ENCODE measurements around the gene PML. TPM values are rescaled to one million over a fixed set of nuclear protein-coding genes. Genes with fewer than 3 reads are reported as not detected.

PML gene
- total RNA-seq, 1 experiment from 2014 or later = 24.6 TPM

DNA sequence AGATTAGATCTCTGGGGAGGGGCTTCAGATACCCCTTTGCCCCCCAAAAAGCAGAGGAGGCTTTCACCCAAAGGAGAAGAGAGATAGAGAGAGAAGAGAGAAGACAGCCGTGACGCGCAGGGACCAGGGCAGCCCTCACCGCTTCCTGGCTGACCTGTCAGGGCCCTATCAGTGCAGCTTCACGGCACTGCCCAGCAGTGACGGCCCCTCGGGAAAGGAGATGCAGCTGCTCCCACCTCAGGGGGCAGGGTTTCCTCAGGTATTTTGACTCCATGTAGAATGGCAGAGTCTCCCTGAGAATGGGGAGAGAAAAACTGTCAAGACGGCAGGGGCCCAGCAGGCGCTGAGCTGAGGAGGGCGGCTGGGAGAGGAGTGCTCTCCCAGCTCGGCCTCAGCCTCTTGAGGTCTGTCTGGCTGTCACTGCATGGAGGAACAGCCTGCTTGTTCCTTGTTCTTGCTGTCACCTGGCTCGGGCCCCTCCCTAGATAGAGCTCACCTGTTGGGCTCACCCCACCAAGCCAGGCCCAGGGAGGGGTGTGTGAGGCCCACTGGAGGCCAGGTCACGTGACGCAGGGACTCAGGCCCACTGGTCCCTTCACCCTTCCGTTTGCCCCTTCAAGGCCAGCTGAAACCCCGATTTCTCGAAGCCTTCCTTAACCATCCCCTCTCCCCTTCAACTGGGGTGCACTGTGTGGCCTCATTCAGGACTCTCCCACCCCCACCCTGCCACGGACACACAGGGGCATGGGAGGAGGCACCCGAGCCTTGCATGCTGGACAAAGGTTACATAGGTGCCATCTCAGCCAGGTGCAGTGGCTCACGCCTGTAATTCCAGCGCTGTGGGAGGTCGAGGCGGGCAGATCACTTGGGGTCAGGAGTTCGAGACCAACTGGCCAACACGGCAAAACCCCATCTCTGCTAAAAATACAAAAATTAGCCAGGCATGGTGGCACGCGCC is 40.0 kb upstream of the PML start:
- Histone ChIP-seq H3K14ac (ENCODE audit: insufficient read depth, low read length) (no peak overlapping the region; the same call in 1 of the 2 replicates), H4K20me1 (ENCODE audit: control insufficient read depth, insufficient read depth, insufficient read length) (no peaks in the 10 kb centered on the region), H2BK12ac (ENCODE audit: insufficient read length, low read depth, low read length) (no peak overlapping the region), H3K79me1 (ENCODE audit: insufficient read depth, low read depth, low read length, poor library complexity, severe bottlenecking) (no peaks in the 10 kb centered on the region), H2AK5ac (ENCODE audit: insufficient read length, low read length) (no peak overlapping the region), H3K56ac (ENCODE audit: insufficient read length, low read depth, low read length) (no peak overlapping the region), H3K27ac (ENCODE audit: insufficient read length, low read depth, low read length) (no peak overlapping the region), H2BK5ac (ENCODE audit: insufficient read length, low read length) (no peak overlapping the region), H3K27me3 (ENCODE audit: insufficient read depth, low read length) (no peaks in the 10 kb centered on the region), H2BK15ac (ENCODE audit: low read depth, low read length) (no peak overlapping the region), H4K5ac (ENCODE audit: insufficient read length, low read depth, low read length) (no peak overlapping the region), H2AFZ (ENCODE audit: low read length) (no peak overlapping the region), H2BK120ac (ENCODE audit: low read depth, low read length, poor library complexity, severe bottlenecking) (no peak overlapping the region), H4K91ac (ENCODE audit: insufficient read length, low read depth, low read length) (no peak overlapping the region), H3K9ac (ENCODE audit: extremely low read depth, insufficient read length, low read length) (no peak overlapping the region), H4K8ac (replicated peaks; ENCODE audit: insufficient read length, low read depth, low read length) (no peak overlapping the region), H3K4me2 (ENCODE audit: insufficient read depth, insufficient read length, low read length) (no peak overlapping the region), H3T11ph (ENCODE audit: low read length) (no peak overlapping the region), H3K23me2 (ENCODE audit: insufficient read length, low read depth, low read length, poor library complexity, severe bottlenecking) (no peaks in the 10 kb centered on the region), H3K79me2 (ENCODE audit: insufficient read depth, low read length) (no peaks in the 10 kb centered on the region), H3K4ac (ENCODE audit: low read depth, low read length) (no peak overlapping the region), H2BK20ac (ENCODE audit: low read depth, low read length, poor library complexity, severe bottlenecking) (no peak overlapping the region), H3K4me1 (ENCODE audit: insufficient read depth, low read length) (no peaks in the 10 kb centered on the region), H3K18ac (ENCODE audit: insufficient read length, low read depth, low read length) (no peak overlapping the region), H3K23ac (ENCODE audit: insufficient read length, low read depth, low read length) (no peak overlapping the region), H3K9me3 (ENCODE audit: control insufficient read depth, low read depth, low read length) (no peaks in the 10 kb centered on the region)
- no peak overlapping the region for H3K4me3 Mint-ChIP-seq
- no CpG with 5 or more reads among the region's 27 CpGs for WGBS (ENCODE audit: extremely low coverage, insufficient read length, low lambda C conversion rate)
- peaks cover 9 to 30% of the 10 kb centered on the region in 2 experiments for H3K4me1 Mint-ChIP-seq
- H3K27ac Mint-ChIP-seq = no peak overlapping the region; a peak in 1 of 7 replicates
- H3K9me3 Mint-ChIP-seq = no peaks in the 10 kb centered on the region
- DNase-seq = no peak
- H3K27me3 Mint-ChIP-seq (ENCODE audit: low read depth) = peaks cover 13% of the 10 kb centered on the region
- H3K36me3 Mint-ChIP-seq (ENCODE audit: insufficient read depth in 1 of 3, low read depth in 3 of 3) = no peaks in the 10 kb centered on the region
- TF ChIP-seq, protein P1, sequence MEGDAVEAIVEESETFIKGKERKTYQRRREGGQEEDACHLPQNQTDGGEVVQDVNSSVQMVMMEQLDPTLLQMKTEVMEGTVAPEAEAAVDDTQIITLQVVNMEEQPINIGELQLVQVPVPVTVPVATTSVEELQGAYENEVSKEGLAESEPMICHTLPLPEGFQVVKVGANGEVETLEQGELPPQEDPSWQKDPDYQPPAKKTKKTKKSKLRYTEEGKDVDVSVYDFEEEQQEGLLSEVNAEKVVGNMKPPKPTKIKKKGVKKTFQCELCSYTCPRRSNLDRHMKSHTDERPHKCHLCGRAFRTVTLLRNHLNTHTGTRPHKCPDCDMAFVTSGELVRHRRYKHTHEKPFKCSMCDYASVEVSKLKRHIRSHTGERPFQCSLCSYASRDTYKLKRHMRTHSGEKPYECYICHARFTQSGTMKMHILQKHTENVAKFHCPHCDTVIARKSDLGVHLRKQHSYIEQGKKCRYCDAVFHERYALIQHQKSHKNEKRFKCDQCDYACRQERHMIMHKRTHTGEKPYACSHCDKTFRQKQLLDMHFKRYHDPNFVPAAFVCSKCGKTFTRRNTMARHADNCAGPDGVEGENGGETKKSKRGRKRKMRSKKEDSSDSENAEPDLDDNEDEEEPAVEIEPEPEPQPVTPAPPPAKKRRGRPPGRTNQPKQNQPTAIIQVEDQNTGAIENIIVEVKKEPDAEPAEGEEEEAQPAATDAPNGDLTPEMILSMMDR (conservative IDR thresholded peaks at IDR 0.05) = no peak

Data from H9 (cell line).